SK-N-SH (cell line): ENCODE data around the gene SPATA24. TPM values are rescaled to one million over a fixed set of nuclear protein-coding genes. Genes with fewer than 3 reads are reported as not detected.
"Not testable (repeated sequence)": the region's sequence is repeated elsewhere in the genome, so short reads cannot be mapped to it uniquely, and the experiment has no call there.

Experiments
- CTCF ChIA-PET: fragments of 300-600, 350-600 bp; formaldehyde crosslinking; extraction: SDS; loops from one replicate; lab custom pipeline; 2021; lab: Yijun Ruan, JAX
- POLR2A ChIA-PET: fragments of 350-600 bp; sonication (Branson Sonifier 250); formaldehyde crosslinking; extraction: SDS; loops from one replicate; lab custom pipeline; 2020; ENCODE audit warnings: antibody characterized with exemption, inconsistent platforms; lab: Yijun Ruan, JAX
- DNase-seq: peaks from one replicate; pipeline ENCODE4 v3.0.0; 2012
- H2AFZ ChIP-seq: fragments of 200-600 bp; sonication (generic); 2 replicates; pipeline ENCODE4 v1.8.1; 2016; ENCODE audit warnings: antibody characterized with exemption, mild to moderate bottlenecking, low read depth
- H3F3A ChIP-seq: fragments of 200-600 bp; sonication (generic); replicated peaks from 2 replicates; pipeline ENCODE3; 2016; ENCODE audit warnings: antibody characterized with exemption, mild to moderate bottlenecking; ENCODE audit not compliant: insufficient read depth
- H3K27ac ChIP-seq, 2 experiments: fragments of 200-500 bp in 1 of 2; fragments of 200-600 bp in 1 of 2; sonication (Bioruptor generic) in 1 of 2; sonication (generic), shearing (Covaris generic) in 1 of 2; 2 replicates each; pipeline versions ENCODE4 v1.5.1 to v1.6.1; 2014 to 2016; ENCODE audit warnings: low read depth in 2 of 2, inconsistent platforms in 1 of 2, low read length in 1 of 2, mild to moderate bottlenecking in 1 of 2, mixed read lengths in 1 of 2
- H3K27me3 ChIP-seq: fragments of 200-600 bp; sonication (generic), shearing (Covaris generic); 2 replicates; pipeline ENCODE4 v1.6.1; 2016; ENCODE audit warnings: mixed run types; ENCODE audit not compliant: insufficient read depth
- H3K36me3 ChIP-seq, 2 experiments: fragments of 200-500 bp in 1 of 2; fragments of 200-600 bp in 1 of 2; sonication (Bioruptor generic) in 1 of 2; sonication (generic) in 1 of 2; replicated peaks in 1 of 2; 2 replicates each; pipeline versions ENCODE3 to v1.5.1; 2014 to 2016; ENCODE audit warnings: low read length in 1 of 2, mild to moderate bottlenecking in 1 of 2; ENCODE audit not compliant: insufficient read depth in 2 of 2, control insufficient read depth in 1 of 2
- H3K4me1 ChIP-seq, 2 experiments: fragments of 200-500 bp in 1 of 2; fragments of 200-600 bp in 1 of 2; sonication (Bioruptor generic) in 1 of 2; sonication (generic), shearing (Covaris generic) in 1 of 2; 2 replicates each; pipeline versions ENCODE4 v1.5.1 to v1.6.1; 2014 to 2016; ENCODE audit warnings: low read depth in 1 of 2, low read length in 1 of 2, mixed run types in 1 of 2; ENCODE audit not compliant: insufficient read depth in 2 of 2, control insufficient read depth in 1 of 2
- H3K4me2 ChIP-seq: fragments of 200-600 bp; sonication (generic), shearing (Covaris generic); 2 replicates; pipeline ENCODE4 v1.6.1; 2017; ENCODE audit warnings: mixed run types
- H3K4me3 ChIP-seq, 2 experiments: fragments of 200-500 bp in 1 of 2; fragments of 200-600 bp in 1 of 2; sonication (Bioruptor generic) in 1 of 2; sonication (generic), shearing (Covaris generic) in 1 of 2; 2 replicates each; pipeline versions ENCODE4 v1.5.1 to v1.8.1; 2014 to 2016; ENCODE audit warnings: low read depth in 2 of 2, inconsistent platforms in 1 of 2, low read length in 1 of 2, mild to moderate bottlenecking in 1 of 2, mixed read lengths in 1 of 2, moderate library complexity in 1 of 2
- H3K79me2 ChIP-seq: fragments of 200-600 bp; sonication (generic); 2 replicates; pipeline ENCODE4 v1.8.1; 2017; ENCODE audit warnings: mild to moderate bottlenecking; ENCODE audit not compliant: insufficient read depth
- H3K9ac ChIP-seq: fragments of 200-600 bp; sonication (generic); 2 replicates; pipeline ENCODE4 v1.6.1; 2017; ENCODE audit warnings: mixed run types
- H3K9me2 ChIP-seq: fragments of 200-600 bp; sonication (generic); 2 replicates; pipeline ENCODE4 v1.6.1; 2017; ENCODE audit warnings: mixed run types
- H3K9me3 ChIP-seq: fragments of 200-600 bp; sonication (generic); 2 replicates; pipeline ENCODE4 v1.6.1; 2017; ENCODE audit warnings: mixed run types, mild to moderate bottlenecking, moderate library complexity
- H4K20me1 ChIP-seq: fragments of 200-600 bp; sonication (generic); 2 replicates; pipeline ENCODE4 v1.6.1; 2017; ENCODE audit warnings: mild to moderate bottlenecking, mixed run types; ENCODE audit not compliant: insufficient read depth
- CHD2 ChIP-seq: fragments of 150-350 bp; IDR thresholded peaks from 2 replicates; pipeline ENCODE4 v1.6.1; 2018; ENCODE audit warnings: low read length; ENCODE audit not compliant: partially characterized antibody
- EP300 ChIP-seq, 2 experiments: IDR thresholded peaks; 2 replicates each; pipeline versions ENCODE4 v1.4.0 to v1.6.1; 2012; ENCODE audit warnings: borderline replicate concordance in 1 of 2, low read depth in 1 of 2, low read length in 1 of 2
- JUND ChIP-seq: IDR thresholded peaks from 2 replicates; pipeline ENCODE4 v1.4.0; 2012
- MEF2A ChIP-seq: IDR thresholded peaks from 2 replicates; pipeline ENCODE4 v1.4.0; 2012; ENCODE audit warnings: low read depth, borderline replicate concordance
- NRF1 ChIP-seq: IDR thresholded peaks from 2 replicates; pipeline ENCODE4 v1.6.1; 2012; ENCODE audit warnings: low read depth, mild to moderate bottlenecking, low read length
- POLR2AphosphoS5 ChIP-seq: IDR thresholded peaks from 2 replicates; pipeline ENCODE4 v1.6.1; 2012; ENCODE audit warnings: low read depth, low read length
- RXRA ChIP-seq: IDR thresholded peaks from 2 replicates; pipeline ENCODE4 v1.4.0; 2012; ENCODE audit warnings: low read depth, mild to moderate bottlenecking, borderline replicate concordance
- TAF1 ChIP-seq: IDR thresholded peaks from 2 replicates; pipeline ENCODE4 v1.6.1; 2012; ENCODE audit warnings: low read depth, mild to moderate bottlenecking, low read length, moderate library complexity, borderline replicate concordance
- TCF12 ChIP-seq: IDR thresholded peaks from 2 replicates; pipeline ENCODE4 v1.4.0; 2012
- WGBS: methylation state at CpG from one replicate; pipeline ENCODE4 v1.1.6; 2017; ENCODE audit warnings: low lambda C conversion rate; 5-methylcytosine and 5-hydroxymethylcytosine counted together
- polyA plus RNA-seq, 3 experiments: library from polyadenylated mRNA; depleted of rRNA; stranded (reverse); fragments of >200 nt; gene quantifications; 2 replicates each; pipeline ENCODE4 v1.2.3, GENCODE V29; 2012
- TF ChIP-seq, protein P1 (sequence below): IDR thresholded peaks from 2 replicates; pipeline ENCODE4 v1.4.0; 2012; ENCODE audit warnings: low read depth, borderline replicate concordance
- TF ChIP-seq, protein P2 (sequence below): fragments of 200-600 bp; sonication (generic); IDR thresholded peaks from 2 replicates; pipeline ENCODE4 v1.6.1; 2017; ENCODE audit warnings: antibody characterized with exemption, mild to moderate bottlenecking, moderate library complexity
- TF ChIP-seq, protein P3 (sequence below): IDR thresholded peaks from 2 replicates; pipeline ENCODE4 v1.6.1; 2012; ENCODE audit warnings: mild to moderate bottlenecking, low read depth, low read length, moderate library complexity

The SPATA24 gene
- polyA plus RNA-seq, 1 of the 3 experiments (the other 2 are of a cell fraction), result 7.6 TPM

DNA sequence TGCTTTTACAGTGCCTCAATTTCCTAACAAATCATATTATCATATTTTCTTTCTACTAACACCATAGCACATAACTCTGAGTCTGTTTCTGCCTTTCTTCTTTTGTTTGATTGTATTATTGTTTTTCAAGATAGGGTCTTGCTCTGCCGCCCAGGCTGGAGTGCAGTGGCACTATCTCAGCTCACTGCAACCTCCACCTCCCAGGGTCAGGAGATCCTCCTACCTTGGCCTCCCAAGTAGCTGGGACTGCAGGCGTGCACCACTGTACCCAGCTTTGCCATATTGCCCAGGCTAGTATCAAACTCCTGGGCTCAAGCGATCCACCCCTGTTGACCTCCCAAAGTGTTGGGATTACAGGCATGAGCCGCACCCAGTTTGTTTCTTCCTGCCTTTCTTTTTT lies 43.5 kb downstream of the SPATA24 start (continued):
- TF ChIP-seq, protein P1, sequence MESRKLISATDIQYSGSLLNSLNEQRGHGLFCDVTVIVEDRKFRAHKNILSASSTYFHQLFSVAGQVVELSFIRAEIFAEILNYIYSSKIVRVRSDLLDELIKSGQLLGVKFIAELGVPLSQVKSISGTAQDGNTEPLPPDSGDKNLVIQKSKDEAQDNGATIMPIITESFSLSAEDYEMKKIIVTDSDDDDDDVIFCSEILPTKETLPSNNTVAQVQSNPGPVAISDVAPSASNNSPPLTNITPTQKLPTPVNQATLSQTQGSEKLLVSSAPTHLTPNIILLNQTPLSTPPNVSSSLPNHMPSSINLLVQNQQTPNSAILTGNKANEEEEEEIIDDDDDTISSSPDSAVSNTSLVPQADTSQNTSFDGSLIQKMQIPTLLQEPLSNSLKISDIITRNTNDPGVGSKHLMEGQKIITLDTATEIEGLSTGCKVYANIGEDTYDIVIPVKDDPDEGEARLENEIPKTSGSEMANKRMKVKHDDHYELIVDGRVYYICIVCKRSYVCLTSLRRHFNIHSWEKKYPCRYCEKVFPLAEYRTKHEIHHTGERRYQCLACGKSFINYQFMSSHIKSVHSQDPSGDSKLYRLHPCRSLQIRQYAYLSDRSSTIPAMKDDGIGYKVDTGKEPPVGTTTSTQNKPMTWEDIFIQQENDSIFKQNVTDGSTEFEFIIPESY, result no peak
- TF ChIP-seq, protein P2, sequence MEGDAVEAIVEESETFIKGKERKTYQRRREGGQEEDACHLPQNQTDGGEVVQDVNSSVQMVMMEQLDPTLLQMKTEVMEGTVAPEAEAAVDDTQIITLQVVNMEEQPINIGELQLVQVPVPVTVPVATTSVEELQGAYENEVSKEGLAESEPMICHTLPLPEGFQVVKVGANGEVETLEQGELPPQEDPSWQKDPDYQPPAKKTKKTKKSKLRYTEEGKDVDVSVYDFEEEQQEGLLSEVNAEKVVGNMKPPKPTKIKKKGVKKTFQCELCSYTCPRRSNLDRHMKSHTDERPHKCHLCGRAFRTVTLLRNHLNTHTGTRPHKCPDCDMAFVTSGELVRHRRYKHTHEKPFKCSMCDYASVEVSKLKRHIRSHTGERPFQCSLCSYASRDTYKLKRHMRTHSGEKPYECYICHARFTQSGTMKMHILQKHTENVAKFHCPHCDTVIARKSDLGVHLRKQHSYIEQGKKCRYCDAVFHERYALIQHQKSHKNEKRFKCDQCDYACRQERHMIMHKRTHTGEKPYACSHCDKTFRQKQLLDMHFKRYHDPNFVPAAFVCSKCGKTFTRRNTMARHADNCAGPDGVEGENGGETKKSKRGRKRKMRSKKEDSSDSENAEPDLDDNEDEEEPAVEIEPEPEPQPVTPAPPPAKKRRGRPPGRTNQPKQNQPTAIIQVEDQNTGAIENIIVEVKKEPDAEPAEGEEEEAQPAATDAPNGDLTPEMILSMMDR, result no peak

DNA sequence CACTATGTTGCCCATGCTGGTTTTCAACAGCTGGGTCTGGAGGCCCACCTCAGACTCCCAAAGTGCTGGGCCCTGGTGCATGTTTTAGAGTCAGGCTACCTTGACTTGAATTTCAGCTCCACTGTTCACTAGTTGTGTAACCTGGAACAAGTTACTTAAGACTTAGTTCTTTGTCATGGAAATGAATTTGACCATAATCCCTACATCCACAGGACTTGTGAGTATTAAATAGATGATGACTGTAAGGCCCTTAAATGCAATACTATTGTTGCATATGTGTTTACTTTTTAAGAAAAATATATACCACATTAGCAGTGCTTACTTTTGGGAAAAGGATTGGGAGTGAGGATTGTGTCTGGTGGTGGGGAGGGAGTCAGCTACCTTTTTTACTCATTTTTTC lies 45.8 kb downstream of the SPATA24 start:
- Histone ChIP-seq H3K36me3 (peaks cover 12 to 27% of the 10 kb centered on the region in 2 experiments), H3K79me2 (peaks cover 100% of the 10 kb centered on the region), H3K27ac (no peak overlapping the region), H4K20me1 (peaks cover 100% of the 10 kb centered on the region), H3K9me3 (no peaks in the 10 kb centered on the region), H3K9me2 (no peaks in the 10 kb centered on the region), H3K27me3 (no peaks in the 10 kb centered on the region), H3K9ac (no peak overlapping the region), H3K4me2 (no peak overlapping the region), H3K4me3 (no peak overlapping the region), H2AFZ (no peak overlapping the region), H3K4me1 (no peaks in the 10 kb centered on the region), H3F3A (peaks cover 3% of the 10 kb centered on the region)
- ChIA-PET CTCF (no interaction called here), POLR2A (no interaction called here)
- DNase-seq, result no peak
- TF ChIP-seq TCF12, result no peak
- TF ChIP-seq TAF1, result no peak

DNA sequence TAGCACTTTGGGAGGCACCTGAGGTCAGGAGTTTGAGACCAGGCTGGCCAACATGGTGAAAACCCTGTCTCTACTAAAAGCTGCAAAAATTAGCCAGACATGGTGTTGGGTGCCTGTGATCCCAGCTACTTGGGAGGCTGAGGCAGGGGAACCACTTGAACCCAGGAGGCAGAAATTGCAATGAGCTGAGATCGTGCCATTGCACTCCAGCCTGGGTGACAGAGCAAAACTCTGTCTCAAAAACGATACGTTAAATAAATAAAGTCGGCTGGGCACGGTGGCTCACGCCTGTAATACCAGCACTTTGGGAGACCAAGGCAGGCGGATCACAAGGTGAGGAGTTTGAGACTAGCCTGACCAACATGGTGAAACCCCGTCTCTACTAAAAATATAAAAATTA lies 48.0 kb downstream of the SPATA24 start:
- Histone ChIP-seq H3K36me3 (peaks cover 12 to 38% of the 10 kb centered on the region in 2 experiments), H3K79me2 (peaks cover 100% of the 10 kb centered on the region), H4K20me1 (peaks cover 98% of the 10 kb centered on the region)
- 97% methylated on average over 8 of the region's 8 CpGs for WGBS
- H3K9me3 ChIP-seq, H3K9me2 ChIP-seq, H3K4me1 ChIP-seq, H3F3A ChIP-seq, H2AFZ ChIP-seq, H3K27me3 ChIP-seq, H3K4me2 ChIP-seq, H3K4me3 ChIP-seq, H3K9ac ChIP-seq, POLR2A ChIA-PET, DNase-seq, H3K27ac ChIP-seq: not testable (repeated sequence)
- CTCF ChIA-PET, result interaction anchor here (1.0 to 1.6 kb wide), 2 partner anchors 13 to 55 kb away, joined by 3 read pairs; no protein-coding TSS in a partner anchor

DNA sequence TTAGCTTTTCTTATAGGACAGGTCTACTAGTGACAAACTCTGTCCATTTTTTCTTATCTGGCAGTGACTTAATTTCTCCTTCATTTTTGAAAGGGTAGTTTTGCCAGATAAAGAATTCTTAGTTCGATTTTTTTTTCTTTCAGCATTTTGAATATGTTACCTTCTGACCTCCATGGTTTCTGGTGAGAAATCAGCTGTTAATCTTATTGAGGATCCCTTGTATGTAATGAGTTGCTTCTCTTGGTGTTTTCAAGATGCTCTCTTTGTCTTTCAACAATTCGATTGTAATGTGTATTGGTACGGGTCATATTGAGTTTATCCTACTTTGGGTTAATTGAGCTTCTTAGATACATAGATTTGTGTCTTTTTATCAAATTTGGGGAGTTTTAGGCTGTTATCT lies 49.7 kb downstream of the SPATA24 start:
- Histone ChIP-seq H3K27ac (no peak overlapping the region), H3K4me1 (no peaks in the 10 kb centered on the region), H3K36me3 (peaks cover 12 to 38% of the 10 kb centered on the region in 2 experiments), H3K9me3 (no peaks in the 10 kb centered on the region), H3K4me2 (no peak overlapping the region), H2AFZ (no peak overlapping the region), H3K9ac (no peak overlapping the region), H3F3A (peaks cover 15% of the 10 kb centered on the region), H4K20me1 (peaks cover 98% of the 10 kb centered on the region), H3K79me2 (peaks cover 100% of the 10 kb centered on the region), H3K4me3 (no peak overlapping the region), H3K27me3 (no peaks in the 10 kb centered on the region), H3K9me2 (no peaks in the 10 kb centered on the region)
- WGBS, result 94% methylated on average over 3 of the region's 3 CpGs
- no peak for DNase-seq
- ChIA-PET CTCF (interaction anchor here (1.6 kb wide), 1 partner anchor 12 kb away, joined by 5 read pairs; the partner anchor contains the start of gene PAIP2), POLR2A (interaction anchor here (0.6 kb wide), 1 partner anchor 1308 kb away, joined by 3 read pairs; no protein-coding TSS in a partner anchor)
- TF ChIP-seq NRF1, result no peak
- TF ChIP-seq POLR2AphosphoS5, result no peak
- TF ChIP-seq, protein P3, sequence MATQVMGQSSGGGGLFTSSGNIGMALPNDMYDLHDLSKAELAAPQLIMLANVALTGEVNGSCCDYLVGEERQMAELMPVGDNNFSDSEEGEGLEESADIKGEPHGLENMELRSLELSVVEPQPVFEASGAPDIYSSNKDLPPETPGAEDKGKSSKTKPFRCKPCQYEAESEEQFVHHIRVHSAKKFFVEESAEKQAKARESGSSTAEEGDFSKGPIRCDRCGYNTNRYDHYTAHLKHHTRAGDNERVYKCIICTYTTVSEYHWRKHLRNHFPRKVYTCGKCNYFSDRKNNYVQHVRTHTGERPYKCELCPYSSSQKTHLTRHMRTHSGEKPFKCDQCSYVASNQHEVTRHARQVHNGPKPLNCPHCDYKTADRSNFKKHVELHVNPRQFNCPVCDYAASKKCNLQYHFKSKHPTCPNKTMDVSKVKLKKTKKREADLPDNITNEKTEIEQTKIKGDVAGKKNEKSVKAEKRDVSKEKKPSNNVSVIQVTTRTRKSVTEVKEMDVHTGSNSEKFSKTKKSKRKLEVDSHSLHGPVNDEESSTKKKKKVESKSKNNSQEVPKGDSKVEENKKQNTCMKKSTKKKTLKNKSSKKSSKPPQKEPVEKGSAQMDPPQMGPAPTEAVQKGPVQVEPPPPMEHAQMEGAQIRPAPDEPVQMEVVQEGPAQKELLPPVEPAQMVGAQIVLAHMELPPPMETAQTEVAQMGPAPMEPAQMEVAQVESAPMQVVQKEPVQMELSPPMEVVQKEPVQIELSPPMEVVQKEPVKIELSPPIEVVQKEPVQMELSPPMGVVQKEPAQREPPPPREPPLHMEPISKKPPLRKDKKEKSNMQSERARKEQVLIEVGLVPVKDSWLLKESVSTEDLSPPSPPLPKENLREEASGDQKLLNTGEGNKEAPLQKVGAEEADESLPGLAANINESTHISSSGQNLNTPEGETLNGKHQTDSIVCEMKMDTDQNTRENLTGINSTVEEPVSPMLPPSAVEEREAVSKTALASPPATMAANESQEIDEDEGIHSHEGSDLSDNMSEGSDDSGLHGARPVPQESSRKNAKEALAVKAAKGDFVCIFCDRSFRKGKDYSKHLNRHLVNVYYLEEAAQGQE, result no peak
- TF ChIP-seq RXRA, result no peak
- TF ChIP-seq CHD2, result no peak
- no peak for TF ChIP-seq JUND
- TF ChIP-seq MEF2A, result no peak
- no peak for TF ChIP-seq EP300 (IDR thresholded peaks at IDR 0.05; ENCODE audit: borderline replicate concordance in 1 of 2, low read depth in 1 of 2, low read length in 1 of 2)
